ENCODE data around the gene CARD9. TPM values are rescaled to one million over a fixed set of nuclear protein-coding genes. Genes with fewer than 3 reads are reported as not detected.

CARD9 gene
- total RNA-seq, 4 donors from 2014 or later: 0.57 to 1.1 (median 1.0) TPM

GRCh38 chr9:136380381-136380780 lies 6.9 kb upstream of the CARD9 start:
- Histone ChIP-seq H3K27me3 (no peaks in the 10 kb centered on the region), H3K27ac (no peak overlapping the region), H3K9me3 (no peaks in the 10 kb centered on the region), H3K4me1 (no peaks in the 10 kb centered on the region), H3K4me3 (no peak overlapping the region), H3K36me3 (peaks cover 18 to 84% (median 30%) of the 10 kb centered on the region in 3 donors)
- no peak for TF ChIP-seq CTCF (IDR thresholded peaks at IDR 0.05)
- no peak for TF ChIP-seq POLR2A (IDR thresholded peaks at IDR 0.05)
- intact Hi-C loops (cut with DNase I): no loop called here
- WGBS, 2 donors: no CpG with 5 or more reads among the region's 17 CpGs
- DNase-seq: no peak

- H3K27me3 ChIP-seq: no peaks in the 10 kb centered on the region
- no peak overlapping the region for H3K4me3 ChIP-seq
- DNase-seq: no peak
- TF ChIP-seq CTCF (IDR thresholded peaks at IDR 0.05) (no peak), POLR2A (IDR thresholded peaks at IDR 0.05) (no peak)
- H3K36me3 ChIP-seq: peaks cover 18 to 81% (median 30%) of the 10 kb centered on the region in 3 donors
- intact Hi-C loops (cut with DNase I): no loop called here
- H3K4me1 ChIP-seq: no peaks in the 10 kb centered on the region
- no peak overlapping the region for H3K27ac ChIP-seq
- WGBS, 2 donors: 85 to 90% methylated on average over 2 to 4 of the region's 11 CpGs
- H3K9me3 ChIP-seq: no peaks in the 10 kb centered on the region
Observed at GRCh38 chr9:136379891-136380290, 6.4 kb upstream of the CARD9 start.

- no peak for DNase-seq
- WGBS, 2 donors: no CpG with 5 or more reads among the region's 11 CpGs
Observed at GRCh38 chr9:136379401-136379800, 5.9 kb upstream of the CARD9 start.

GRCh38 chr9:136379003-136379287 lies 5.5 kb upstream of the CARD9 start:
- intact Hi-C loops (cut with DNase I): no loop called here
- H3K27me3 ChIP-seq: no peaks in the 10 kb centered on the region
- WGBS, 2 donors: 93% methylated on average over 4 of the region's 18 CpGs; no CpG with 5 or more reads in 1 of the 2 donors
- H3K9me3 ChIP-seq: no peaks in the 10 kb centered on the region
- no peak overlapping the region for H3K4me3 ChIP-seq
- peaks cover 0 to 3% (median 0%) of the 10 kb centered on the region in 3 donors for H3K4me1 ChIP-seq
- no peak for DNase-seq
- TF ChIP-seq POLR2A (IDR thresholded peaks at IDR 0.05) (no peak), CTCF (IDR thresholded peaks at IDR 0.05) (no peak)
- peaks cover 18 to 72% (median 25%) of the 10 kb centered on the region in 3 donors for H3K36me3 ChIP-seq
- no peak overlapping the region for H3K27ac ChIP-seq

More at GRCh38 chr9:136379401-136379800, 5.9 kb upstream of the CARD9 start:
- Histone ChIP-seq H3K9me3 (no peaks in the 10 kb centered on the region), H3K27me3 (no peaks in the 10 kb centered on the region), H3K4me3 (no peak overlapping the region), H3K36me3 (peaks cover 18 to 76% (median 30%) of the 10 kb centered on the region in 3 donors), H3K4me1 (no peaks in the 10 kb centered on the region), H3K27ac (no peak overlapping the region)
- intact Hi-C loops (cut with DNase I): no loop called here
- TF ChIP-seq CTCF (IDR thresholded peaks at IDR 0.05): no peak
- TF ChIP-seq POLR2A (IDR thresholded peaks at IDR 0.05): no peak

GRCh38 chr9:136378170-136379002 lies 4.9 kb upstream of the CARD9 start:
- intact Hi-C loops (cut with DNase I): no loop called here
- H3K36me3 ChIP-seq: peaks cover 18 to 66% (median 22%) of the 10 kb centered on the region in 3 donors
- peaks cover 0 to 8% (median 0%) of the 10 kb centered on the region in 3 donors for H3K4me1 ChIP-seq
- no peaks in the 10 kb centered on the region for H3K27me3 ChIP-seq
- no peak overlapping the region for H3K27ac ChIP-seq
- no peak overlapping the region for H3K4me3 ChIP-seq
- no peaks in the 10 kb centered on the region for H3K9me3 ChIP-seq
- 60 to 92% methylated on average over 2 to 10 of the region's 28 CpGs for WGBS, 2 donors
- TF ChIP-seq CTCF (IDR thresholded peaks at IDR 0.05) (no peak), POLR2A (IDR thresholded peaks at IDR 0.05) (no peak)
- no peak for DNase-seq

All from esophagus squamous epithelium (tissue), 5 donors.